GM18858 (cell line): ENCODE measurements around the gene KCTD16.

ENCODE experiments used
- ATAC-seq: cut with Tn5 transposase; IDR thresholded peaks from one replicate; pipeline ENCODE4 v1.9.1; 2021; ENCODE audit not compliant: unreplicated experiment

Gene KCTD16

DNA sequence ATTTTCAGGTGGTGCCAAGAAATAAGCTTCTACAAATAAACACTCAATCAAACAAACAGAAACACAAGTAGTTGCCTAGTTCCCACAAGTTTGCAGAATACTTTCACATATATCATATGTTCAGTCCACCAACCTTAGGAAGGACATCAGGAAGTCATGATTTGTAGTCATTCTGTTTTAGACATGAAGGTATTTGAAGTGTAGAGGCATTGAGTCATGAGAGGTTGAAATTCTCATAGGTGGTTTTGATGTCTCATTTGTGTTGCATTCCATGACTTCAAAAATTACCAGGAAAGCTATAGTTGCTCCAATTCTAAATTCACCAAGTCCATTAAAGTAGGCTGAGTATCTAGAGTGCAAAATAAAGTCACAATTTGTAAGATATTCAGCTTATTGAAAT is 159.0 kb downstream of the KCTD16 start:
- ATAC-seq: no peak

DNA sequence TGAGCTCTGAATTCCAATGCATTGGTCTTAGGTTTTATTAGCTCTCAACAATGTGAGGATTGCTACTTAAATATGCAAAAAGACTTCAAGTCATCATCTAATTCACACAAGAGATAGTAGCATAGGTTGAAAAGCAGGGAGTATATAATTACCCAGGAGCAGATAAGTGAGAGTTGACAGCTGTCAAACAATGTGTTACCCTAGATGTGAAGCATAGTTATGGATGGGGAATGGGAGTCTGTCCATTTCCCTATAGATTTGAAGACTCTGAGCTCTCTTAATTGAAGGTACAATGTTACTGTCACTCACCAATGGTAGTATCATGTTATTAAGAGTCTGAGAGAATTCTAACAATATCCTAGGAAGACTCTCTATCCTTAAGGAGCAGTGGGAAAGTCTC is 160.7 kb downstream of the KCTD16 start:
- no peak for ATAC-seq

DNA sequence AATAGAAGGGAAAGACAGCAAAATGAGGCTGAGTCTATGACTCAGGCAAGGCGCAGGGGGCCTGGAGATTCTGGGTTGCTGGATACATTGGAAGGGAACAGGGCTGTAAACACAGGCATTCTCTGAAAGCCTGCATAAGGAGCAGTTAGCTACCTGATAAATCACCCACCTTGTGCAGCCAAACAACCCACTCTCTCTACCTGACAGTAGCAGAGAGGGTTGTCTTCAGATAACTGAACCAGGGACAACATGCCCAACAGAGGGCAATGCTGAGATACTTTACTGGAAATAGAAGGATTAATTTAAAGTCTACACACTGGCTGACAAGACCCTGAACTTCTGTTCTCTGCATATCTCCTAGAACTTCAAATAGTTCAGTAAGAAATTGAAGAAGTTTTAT is 161.6 kb downstream of the KCTD16 start:
- ATAC-seq: no peak

DNA sequence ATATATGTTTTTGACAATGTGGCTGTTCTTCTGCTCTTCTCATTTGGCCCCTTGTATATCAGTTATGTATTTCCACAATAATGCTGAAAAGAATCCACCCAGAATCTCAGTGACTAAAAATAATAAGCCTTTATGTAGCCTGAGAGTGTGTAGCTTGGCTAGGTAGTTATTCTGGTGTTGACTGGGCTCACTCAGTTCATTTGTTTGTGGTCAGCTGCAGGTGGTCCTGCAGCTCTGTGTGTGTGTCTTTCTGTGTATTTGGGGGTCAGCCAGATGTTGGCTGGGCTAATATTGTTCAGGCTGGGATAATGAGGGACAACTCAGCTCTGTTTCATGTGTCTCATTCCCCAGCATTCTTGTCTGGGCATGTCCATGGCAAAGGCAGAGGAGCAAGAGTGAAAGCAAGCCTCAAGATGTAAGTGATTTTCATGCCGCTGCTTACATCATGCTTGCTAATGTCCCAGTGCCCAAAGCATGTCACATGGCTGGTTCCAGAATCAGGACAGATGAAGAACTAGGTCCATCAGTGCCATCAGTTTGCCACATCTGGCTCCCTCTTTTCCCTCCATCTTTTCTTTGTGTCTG is 162.8 kb downstream of the KCTD16 start:
- ATAC-seq: peak; percentile 67

DNA sequence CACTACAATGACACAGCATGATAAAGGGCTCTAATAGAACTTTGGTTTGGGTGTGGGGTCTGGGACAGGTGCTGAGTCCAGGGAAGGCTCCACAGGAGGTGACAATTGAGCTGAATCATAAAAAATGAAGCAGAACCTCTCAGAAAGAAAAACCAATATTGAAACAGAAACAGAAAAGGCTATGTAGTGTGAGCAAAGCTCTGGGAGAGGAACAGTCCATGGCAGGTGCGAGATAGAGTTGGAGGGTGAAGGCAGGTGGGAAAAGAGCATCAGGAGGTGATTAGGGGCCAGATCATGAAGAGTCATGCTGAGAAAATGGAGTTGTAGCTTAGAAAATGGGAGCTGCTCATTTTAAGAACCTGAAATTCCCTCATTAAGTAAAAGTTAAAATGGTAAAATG is 164.9 kb downstream of the KCTD16 start:
- peak; percentile 58 for ATAC-seq

DNA sequence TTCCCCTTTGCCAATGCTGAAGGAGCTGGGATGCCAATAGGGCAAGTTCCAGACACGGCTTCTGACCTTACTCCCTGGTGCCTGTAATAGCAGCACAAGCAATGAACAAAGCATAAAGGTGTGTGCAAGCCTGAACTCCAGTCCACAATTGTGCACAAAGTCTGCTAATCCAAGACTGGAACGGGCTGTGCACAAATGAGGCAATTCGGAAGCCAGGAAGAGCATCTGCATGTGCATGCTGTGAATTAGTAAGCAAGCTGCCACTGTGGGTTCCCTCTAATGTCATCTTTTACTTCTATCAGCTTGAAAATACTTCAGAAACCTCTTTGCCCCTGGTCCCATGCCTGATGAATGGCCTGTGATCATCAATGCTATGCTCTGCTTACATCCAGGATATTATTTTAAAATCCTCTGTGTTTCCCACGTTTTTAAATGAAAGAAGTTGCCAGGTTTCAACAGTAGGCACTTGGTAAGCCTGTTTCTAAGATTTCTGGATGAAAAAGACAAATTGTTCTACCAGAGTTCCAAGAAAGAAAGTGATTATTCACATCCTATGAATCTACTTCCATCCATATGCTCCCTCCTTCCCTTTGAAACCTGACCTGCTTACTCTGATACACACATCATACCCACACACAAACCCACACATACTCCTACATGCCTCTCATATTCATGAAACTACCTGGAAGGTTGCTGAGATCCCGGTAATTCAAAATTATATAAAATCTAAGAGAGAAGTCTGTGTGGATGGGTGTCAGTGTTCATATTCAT is 165.7 kb downstream of the KCTD16 start:
- ATAC-seq: no peak

DNA sequence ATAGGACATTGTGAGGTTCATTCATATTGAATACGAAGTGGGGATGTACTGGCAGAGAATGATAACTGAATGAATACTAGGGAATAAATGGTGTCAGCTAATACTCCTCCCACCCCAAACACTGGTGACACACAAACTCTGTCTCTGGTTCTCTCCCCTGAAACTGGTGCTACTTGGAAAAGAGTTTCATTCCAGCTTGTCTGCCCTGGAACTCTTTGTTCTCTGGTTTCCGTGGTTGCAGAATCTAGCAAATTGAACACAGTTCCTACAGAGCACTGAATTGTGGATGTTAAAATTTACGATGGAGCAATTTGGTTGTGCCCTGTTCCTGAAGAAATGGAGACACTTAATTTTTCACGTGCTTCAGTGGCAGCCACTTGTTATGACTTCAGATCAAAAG is 181.7 kb downstream of the KCTD16 start:
- ATAC-seq: no peak

DNA sequence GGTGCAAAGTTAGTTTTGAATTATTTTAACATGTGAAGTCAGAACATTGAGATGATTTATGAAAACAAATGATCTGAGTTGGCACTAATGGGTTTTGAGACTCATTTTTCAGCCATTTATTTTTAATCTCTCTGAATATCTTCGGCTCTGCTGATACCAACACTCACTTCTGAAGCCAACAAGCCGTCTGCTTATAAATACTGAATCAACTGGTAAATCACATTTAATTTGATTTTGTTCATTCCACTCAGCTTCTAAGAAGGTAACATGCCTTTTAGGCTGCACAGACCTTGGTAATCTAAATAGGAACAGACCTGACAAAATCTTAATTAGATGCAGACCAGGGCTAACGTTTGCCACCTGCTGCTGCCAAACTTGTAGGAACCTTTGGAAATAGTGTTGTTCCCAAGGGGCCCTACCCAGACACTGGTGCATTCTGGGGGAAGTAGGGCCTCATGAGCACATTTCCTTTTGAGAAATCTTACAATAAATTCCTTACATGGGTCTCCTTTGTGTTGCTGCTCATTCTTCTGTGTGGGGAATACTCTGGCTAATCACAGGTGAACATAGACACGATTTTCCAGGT is 182.2 kb downstream of the KCTD16 start:
- ATAC-seq: no peak

DNA sequence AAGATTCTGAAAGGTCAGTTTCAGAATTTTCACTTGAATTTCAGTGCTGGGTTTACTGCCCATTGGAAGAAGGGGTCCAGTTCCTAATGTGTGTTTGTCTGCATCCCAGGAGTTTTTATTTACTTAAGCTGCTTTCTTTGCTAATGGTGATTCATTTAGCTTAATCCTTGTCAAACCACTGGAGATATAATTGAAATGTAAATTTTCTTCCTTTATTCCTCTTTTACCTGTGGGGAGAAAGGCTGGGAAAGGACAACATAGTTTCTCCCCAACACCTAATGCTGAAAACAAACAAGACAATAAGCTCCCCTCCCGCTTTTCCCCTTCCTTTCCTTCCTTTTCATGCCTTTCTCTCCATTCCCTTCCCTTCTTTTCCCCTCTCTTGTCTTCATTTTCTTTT is 185.8 kb downstream of the KCTD16 start:
- ATAC-seq: no peak

DNA sequence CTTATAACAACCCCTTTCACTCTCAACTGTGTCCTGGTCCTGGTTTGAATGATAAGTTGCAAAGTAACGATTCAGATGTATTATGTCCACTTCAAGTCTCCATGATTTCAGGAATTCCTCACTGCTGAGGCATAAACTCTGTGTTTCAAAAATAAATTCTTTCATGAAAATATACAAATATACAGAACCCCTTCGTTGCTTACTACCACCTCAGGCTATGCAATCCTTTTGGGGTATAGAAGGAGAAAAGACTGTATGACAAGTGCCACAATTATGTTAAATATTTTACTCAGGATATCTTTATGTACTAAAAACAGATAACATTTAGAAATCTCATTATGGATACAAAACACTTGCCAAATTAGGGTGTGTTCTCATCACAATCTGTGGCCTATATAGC is 190.7 kb downstream of the KCTD16 start:
- ATAC-seq: no peak

DNA sequence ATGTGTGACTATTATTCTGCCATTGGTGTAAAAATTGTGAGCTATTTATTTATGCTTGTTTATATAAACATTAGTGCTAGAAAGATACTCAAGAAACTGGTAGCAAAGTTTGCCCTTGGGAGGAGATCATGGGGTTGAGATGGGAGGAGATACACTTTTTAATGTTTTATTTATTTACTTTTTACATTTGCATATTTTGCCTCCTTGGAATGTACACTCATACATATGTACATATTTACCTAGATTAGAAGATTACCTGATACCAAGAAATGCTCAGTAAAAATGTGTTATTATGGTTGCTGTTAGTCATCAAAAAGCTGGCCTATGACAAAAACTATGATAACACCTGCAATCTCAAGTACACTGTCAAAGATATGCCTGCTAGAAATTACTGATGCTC is 195.2 kb downstream of the KCTD16 start:
- ATAC-seq: no peak

DNA sequence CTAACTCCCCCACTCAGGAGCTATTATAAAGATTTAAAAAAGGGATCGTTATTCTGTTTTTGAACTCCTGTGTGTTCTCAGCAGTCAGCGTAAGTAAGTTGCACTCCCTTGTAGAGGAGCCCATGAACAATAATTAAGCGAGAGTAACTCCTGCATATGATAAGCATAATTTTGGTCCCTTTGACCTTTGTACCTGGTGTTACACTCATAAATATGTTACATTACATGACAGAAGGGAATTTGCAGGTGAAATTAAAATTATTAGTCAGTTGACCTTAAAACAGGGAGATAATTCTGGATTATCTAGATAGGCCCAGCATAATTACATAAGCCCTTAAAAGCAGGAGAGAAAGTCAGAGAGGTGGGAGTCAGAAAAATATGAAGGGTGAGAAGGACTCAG is 197.3 kb downstream of the KCTD16 start:
- no peak for ATAC-seq

DNA sequence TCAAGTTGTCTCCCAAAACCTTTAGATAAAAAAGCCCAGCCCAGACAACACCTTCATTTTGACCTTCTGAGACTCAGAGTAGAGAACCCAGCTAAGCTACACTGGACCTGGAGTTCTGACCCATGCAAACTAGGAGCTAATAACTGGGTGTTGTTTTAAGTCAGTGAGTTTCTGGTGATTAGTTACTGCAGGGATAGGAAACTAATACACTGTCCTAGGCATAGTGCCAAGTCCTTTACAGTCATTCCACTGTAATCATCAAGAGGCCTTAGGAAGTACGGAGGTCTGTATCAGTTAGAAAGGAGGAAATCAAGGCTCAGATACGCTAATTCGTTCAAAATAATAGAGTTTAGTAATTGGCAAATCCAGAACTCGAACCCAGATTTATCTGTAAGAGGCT is 197.9 kb downstream of the KCTD16 start:
- no peak for ATAC-seq

DNA sequence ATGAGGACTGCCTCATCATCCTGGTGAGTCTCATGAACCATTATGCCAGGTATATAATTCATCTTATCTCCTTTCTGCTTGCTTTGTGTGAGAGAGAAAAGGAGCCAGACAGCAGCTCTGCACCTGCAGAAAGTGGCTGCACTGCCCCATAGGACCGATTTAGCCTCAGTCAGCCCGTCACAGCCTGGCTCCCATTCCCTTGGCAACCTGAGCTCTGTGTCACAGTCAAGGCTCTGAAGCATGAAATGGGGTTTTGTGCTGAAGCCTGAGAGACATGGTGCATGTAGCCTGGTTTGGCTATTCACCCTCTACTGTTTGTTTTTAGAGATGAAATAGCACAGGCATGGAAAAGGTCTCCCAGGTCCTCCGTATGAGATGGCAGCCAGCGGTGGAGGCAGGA is 198.3 kb downstream of the KCTD16 start:
- peak; percentile 67 for ATAC-seq

DNA sequence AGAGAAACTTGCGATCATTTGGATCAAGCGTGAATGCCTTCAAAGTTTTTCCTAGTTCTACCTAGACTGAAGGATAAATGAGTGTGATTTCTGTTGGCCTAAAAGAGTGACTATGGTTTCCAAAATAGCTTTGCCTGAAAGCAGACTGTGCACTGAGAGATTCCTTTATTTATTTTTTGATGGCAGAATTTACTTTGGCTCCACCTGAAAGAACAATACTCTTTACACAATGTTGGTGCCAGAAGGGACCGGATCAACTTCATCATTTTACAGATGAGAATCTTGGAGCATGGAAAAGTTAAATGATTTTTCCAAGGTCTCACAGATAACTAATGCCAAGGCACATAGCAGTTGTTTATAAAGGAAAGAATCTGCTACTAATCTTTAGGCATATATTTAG is 199.6 kb downstream of the KCTD16 start:
- no peak for ATAC-seq

DNA sequence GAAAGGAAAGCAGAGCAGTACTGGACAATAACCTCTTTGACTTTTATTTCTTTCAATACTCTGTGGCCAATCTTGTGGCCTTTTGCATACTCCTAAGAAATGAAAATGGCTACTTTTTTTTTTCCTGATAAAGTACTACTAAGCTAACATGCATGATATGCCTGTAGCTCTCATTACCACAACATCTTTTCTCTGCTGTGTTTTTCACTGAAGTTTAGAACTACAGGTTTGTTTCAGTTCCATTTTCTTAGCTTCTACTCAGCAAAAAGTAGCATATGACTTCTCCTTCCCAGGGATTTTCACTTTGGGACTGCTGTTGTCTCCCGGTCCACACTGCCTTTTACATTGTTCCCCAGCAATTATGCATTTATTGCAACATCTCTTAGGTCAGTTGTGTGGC is 204.0 kb downstream of the KCTD16 start:
- ATAC-seq: no peak

DNA sequence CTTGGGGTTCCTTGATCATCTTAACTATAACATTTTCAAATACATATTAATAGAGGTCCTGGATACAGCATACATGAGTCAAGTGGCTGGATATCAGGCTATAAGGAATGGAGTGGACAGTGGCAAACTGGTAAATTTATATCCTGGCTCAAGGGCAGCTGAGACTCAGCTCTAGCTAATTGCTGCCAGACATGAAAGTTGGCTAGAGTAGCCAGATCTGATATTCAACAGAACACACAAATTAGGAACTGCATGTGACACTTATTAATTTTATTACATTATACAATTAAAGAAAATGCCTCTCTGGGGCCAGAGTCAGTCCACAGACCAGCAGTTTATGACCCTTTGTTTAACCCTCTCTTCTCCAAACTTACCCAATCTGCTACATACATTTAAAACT is 206.5 kb downstream of the KCTD16 start:
- ATAC-seq: no peak

DNA sequence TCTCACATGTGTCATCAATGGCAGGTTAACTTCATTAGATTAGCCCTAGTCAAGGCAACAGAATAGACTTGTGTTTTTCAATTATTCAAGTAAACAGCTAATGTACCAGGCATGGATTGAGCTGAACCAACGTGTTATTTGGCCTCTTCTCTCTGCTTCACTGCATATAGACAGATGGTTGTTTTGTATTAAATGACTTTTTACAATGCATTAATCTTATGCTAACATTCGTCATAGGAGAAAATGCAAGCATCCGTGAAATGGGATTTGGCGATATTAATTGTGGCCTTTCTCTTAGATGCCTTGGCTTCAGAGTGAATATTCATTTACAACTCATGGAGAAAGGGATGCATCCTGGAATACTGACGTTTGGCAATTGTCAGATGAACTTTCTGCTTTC is 208.0 kb downstream of the KCTD16 start:
- ATAC-seq: no peak

DNA sequence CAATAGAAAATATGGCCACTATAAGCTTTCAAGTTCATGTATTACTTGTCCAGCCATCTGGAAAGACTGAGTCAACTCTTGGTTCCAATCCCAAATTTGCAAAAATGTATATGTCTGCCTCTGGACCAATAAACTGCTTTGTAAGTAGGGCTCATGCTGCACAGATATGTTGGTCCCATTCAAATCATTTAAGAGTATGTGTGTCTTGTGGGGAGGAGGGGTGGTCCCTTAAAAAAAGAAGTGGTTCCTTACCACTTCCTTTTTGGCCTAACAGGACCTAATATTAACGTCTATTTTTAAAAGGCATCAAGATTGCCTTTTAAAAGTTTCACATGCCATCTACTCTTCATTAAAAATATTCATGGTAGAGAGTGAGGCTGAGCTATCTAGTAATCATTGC is 214.9 kb downstream of the KCTD16 start:
- ATAC-seq: no peak

DNA sequence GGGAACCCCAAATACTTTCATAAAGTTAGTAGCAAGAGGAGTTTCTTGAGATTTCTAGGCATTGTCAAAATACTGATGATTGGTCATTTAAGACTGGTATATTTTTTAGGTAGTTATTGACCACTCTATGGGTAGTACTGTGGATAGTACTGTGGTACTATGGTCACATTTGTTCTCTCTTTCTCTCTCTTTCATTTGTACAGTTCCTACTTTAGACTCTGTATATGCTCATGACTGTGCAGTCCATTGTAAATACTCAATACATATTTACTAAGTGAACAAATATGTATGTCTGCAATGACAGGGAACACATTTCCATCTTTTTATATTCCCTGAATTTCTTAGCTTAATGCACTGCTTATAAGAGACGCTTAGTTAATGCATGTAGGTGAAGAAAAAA is 215.6 kb downstream of the KCTD16 start:
- ATAC-seq: no peak

DNA sequence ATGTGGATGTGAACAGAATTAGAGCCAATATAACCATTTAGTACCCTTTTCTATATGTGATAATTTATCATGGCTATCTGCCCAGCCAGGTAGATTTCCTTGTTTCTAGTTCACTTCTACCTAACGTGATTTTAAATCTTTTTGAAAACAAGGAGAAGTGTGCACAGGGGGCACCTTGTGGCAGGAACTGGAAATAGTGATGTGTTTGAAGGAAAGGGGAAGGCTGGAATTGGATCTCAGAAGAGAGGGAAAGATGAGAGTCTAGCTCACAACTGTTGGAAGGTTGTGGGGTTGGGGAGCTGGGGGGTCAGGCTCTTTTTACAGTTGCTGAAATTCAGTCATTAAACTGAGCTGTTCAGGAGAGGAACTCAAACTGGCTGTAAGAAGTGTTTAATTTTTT is 219.5 kb downstream of the KCTD16 start:
- ATAC-seq: no peak

DNA sequence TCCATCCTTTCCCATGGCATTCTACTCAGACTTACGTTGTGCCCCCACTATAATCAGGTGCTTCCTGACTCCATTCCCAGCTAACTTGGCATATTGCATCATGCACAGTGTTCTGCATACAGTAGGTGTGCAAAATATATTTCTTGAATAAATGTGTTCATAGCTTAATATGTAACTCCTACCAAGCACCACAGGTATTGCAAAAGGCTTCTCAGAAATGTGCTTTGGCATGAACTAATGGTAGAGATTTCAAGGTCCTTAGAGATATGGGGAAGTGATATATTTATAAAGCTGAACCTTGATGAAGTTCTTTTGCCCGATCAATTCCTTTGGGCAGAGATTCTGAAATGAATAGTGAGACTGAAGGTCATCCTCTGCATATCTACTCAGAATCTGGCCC is 220.4 kb downstream of the KCTD16 start:
- ATAC-seq: no peak
